DND-41 (cell line): ENCODE measurements around the gene MTA1.

Experiments used
- ATAC-seq: fragments of 200-7000 bp; cut with Tn5 transposase; 3 replicates; pipeline ENCODE4 v1.9.1; 2021; ENCODE audit warnings: low read depth; ENCODE audit not compliant: insufficient read depth
- DNase-seq: peaks from one replicate; pipeline ENCODE4 v3.0.0-alpha.2; 2020
- H2AFZ ChIP-seq: 2 replicates; pipeline ENCODE4 v1.6.0; 2012; ENCODE audit warnings: low read depth, low read length
- H3K27ac ChIP-seq: 2 replicates; pipeline ENCODE4 v1.5.1; 2012; ENCODE audit warnings: low read length, inconsistent platforms
- H3K27me3 ChIP-seq: fragments of 200-600 bp; sonication (generic); 2 replicates; pipeline ENCODE4 v1.6.0; 2012; ENCODE audit warnings: low read length, mild to moderate bottlenecking, inconsistent platforms; ENCODE audit not compliant: insufficient read depth, poor library complexity
- H3K36me3 ChIP-seq: 2 replicates; pipeline ENCODE4 v1.5.1; 2012; ENCODE audit warnings: low read length, inconsistent platforms; ENCODE audit not compliant: insufficient read depth
- H3K4me1 ChIP-seq: 2 replicates; pipeline ENCODE4 v1.5.1; 2012; ENCODE audit warnings: mild to moderate bottlenecking, low read length; ENCODE audit not compliant: insufficient read depth
- H3K4me2 ChIP-seq: 2 replicates; pipeline ENCODE4 v1.6.0; 2012; ENCODE audit warnings: mild to moderate bottlenecking, moderate library complexity, low read length, inconsistent platforms; ENCODE audit not compliant: insufficient read depth
- H3K4me3 ChIP-seq, 2 experiments: fragments of 200-600 bp in 1 of 2; shearing (Covaris generic) in 1 of 2; 2 replicates each; pipeline ENCODE4 v1.5.1; 2012 to 2016; ENCODE audit warnings: inconsistent platforms in 2 of 2, low read length in 2 of 2, mild to moderate bottlenecking in 2 of 2, low read depth in 1 of 2, moderate library complexity in 1 of 2
- H3K79me2 ChIP-seq: 2 replicates; pipeline ENCODE4 v1.6.0; 2012; ENCODE audit warnings: low read length, inconsistent platforms; ENCODE audit not compliant: insufficient read depth
- H3K9ac ChIP-seq: 2 replicates; pipeline ENCODE4 v1.6.0; 2012; ENCODE audit warnings: low read depth, mild to moderate bottlenecking, inconsistent platforms, low read length, moderate library complexity
- H3K9me3 ChIP-seq: 2 replicates; pipeline ENCODE4 v1.5.1; 2012; ENCODE audit warnings: low read length, moderate library complexity, mild to moderate bottlenecking, inconsistent platforms; ENCODE audit not compliant: insufficient read depth, severe bottlenecking
- H4K20me1 ChIP-seq: 2 replicates; pipeline ENCODE4 v1.6.0; 2012; ENCODE audit warnings: low read length; ENCODE audit not compliant: insufficient read depth
- EZH2 ChIP-seq: IDR thresholded peaks from 3 replicates; pipeline ENCODE4 v1.6.1; 2012; ENCODE audit warnings: borderline replicate concordance, low read depth, mild to moderate bottlenecking, moderate library complexity, low read length, inconsistent platforms; ENCODE audit not compliant: severe bottlenecking
- TF ChIP-seq, protein P1 (sequence below): IDR thresholded peaks from 2 replicates; pipeline ENCODE4 v1.5.1; 2012; ENCODE audit warnings: borderline replicate concordance, low read length, moderate library complexity, mild to moderate bottlenecking; ENCODE audit not compliant: poor library complexity, severe bottlenecking; ENCODE audit errors: extremely low read depth

The MTA1 gene

DNA sequence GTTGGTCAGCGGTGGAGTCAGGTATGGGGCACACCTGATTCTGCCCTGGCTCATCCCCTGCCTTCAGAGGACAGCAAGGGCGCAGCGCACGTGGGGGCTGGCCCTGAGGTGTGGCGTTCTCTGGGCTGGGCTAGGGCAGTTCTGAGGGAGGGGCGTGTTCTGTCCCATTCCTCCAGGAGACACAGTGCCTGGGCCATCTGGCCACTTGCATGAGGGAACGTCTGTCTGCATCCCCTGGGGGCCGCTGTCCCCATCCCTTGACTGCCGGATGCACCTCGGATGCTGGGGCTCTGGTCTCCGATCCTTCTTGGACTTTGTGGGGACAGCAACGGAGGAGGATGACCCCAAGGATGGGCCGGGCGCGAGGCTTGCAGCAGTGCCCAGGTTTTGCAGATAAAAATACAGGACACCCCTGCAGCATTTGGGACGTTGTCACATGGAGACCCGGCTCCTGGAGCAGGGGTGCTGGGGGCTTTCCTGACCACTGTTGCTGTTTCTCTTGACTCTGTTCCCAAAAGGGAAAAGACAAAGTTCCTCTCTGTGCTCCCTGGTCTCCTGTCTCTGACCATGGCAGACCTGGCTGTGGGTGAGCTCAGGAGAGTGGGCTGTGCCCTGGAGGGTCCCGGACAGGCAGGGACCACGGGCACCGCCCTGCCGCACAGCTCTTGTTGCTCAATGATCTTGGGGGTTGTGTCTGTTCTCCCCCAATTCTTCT lies 6.9 kb downstream of the MTA1 start:
- no peaks in the 10 kb centered on the region for H3K27me3 ChIP-seq
- no peak overlapping the region for H3K27ac ChIP-seq
- no peak overlapping the region for H2AFZ ChIP-seq
- H3K79me2 ChIP-seq, result peaks cover 96% of the 10 kb centered on the region
- no peak overlapping the region for H3K4me2 ChIP-seq
- DNase-seq (no peak), ATAC-seq (no peak)
- no peak overlapping the region for H3K9ac ChIP-seq
- H3K9me3 ChIP-seq, result no peaks in the 10 kb centered on the region
- H3K36me3 ChIP-seq, result peaks cover 83% of the 10 kb centered on the region
- H3K4me1 ChIP-seq, result peaks cover 14% of the 10 kb centered on the region
- no peak overlapping the region for H3K4me3 ChIP-seq
- TF ChIP-seq, protein P1, sequence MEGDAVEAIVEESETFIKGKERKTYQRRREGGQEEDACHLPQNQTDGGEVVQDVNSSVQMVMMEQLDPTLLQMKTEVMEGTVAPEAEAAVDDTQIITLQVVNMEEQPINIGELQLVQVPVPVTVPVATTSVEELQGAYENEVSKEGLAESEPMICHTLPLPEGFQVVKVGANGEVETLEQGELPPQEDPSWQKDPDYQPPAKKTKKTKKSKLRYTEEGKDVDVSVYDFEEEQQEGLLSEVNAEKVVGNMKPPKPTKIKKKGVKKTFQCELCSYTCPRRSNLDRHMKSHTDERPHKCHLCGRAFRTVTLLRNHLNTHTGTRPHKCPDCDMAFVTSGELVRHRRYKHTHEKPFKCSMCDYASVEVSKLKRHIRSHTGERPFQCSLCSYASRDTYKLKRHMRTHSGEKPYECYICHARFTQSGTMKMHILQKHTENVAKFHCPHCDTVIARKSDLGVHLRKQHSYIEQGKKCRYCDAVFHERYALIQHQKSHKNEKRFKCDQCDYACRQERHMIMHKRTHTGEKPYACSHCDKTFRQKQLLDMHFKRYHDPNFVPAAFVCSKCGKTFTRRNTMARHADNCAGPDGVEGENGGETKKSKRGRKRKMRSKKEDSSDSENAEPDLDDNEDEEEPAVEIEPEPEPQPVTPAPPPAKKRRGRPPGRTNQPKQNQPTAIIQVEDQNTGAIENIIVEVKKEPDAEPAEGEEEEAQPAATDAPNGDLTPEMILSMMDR, result no peak
- TF ChIP-seq EZH2, result no peak
- H4K20me1 ChIP-seq, result peaks cover 90% of the 10 kb centered on the region

DNA sequence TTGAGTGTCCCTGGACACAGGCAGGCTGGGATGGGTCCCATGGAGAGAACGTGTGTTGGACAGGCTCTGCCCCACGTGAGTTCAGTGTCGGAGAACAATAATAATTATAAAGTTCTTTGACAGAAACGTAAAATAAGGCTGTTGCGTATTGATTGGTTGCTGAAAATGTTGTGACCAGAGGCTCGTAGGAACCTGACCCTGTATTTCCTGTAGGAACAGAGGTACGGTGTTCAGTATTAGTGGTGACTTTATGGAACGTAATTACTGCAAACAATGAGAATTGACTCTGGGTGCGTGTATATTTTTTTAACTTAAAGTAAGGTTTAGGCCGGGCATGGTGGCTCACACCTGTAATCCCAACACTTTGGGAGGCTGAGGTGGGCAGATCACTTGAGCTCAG lies 7.8 kb downstream of the MTA1 start:
- peaks cover 78% of the 10 kb centered on the region for H3K36me3 ChIP-seq
- H3K9ac ChIP-seq, result no peak overlapping the region
- no peak overlapping the region for H3K4me3 ChIP-seq
- TF ChIP-seq, protein P1, result no peak
- no peak for TF ChIP-seq EZH2
- no peak overlapping the region for H3K27ac ChIP-seq
- no peaks in the 10 kb centered on the region for H3K27me3 ChIP-seq
- H3K79me2 ChIP-seq, result peaks cover 94% of the 10 kb centered on the region
- H4K20me1 ChIP-seq, result peaks cover 86% of the 10 kb centered on the region
- no peak overlapping the region for H3K4me2 ChIP-seq
- ATAC-seq (no peak), DNase-seq (no peak)
- H3K9me3 ChIP-seq, result no peaks in the 10 kb centered on the region
- peaks cover 6% of the 10 kb centered on the region for H3K4me1 ChIP-seq
- H2AFZ ChIP-seq, result no peak overlapping the region

DNA sequence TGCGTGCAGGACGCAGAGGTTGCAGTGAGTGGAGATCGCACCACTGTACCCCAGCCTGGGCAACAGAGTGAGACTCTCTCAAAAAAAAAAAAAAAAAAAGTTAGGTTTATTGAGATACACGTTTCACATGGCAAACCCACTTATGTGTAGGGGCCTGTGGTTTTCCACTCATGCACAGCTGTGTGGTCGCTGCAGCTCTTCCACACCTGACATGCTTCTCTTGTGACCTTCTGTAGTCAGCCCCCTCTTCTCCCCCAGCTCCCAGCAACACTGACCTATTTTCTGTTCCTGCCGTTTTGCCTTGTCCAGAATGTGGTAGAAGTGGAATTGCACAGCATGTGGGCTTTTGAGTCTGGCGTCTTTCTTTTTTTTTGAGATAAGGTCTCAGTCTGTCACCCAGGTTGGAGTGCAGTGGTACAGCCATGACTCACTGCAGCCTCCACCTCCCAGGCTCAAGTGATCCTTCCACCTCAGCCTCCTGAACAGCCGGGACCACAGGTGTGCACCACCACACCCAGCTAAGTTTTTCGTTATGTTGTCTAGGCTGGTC lies 8.4 kb downstream of the MTA1 start:
- ATAC-seq (no peak; the same call in 2 of the 3 replicates), DNase-seq (no peak)
- peaks cover 86% of the 10 kb centered on the region for H4K20me1 ChIP-seq
- H3K9me3 ChIP-seq, result no peaks in the 10 kb centered on the region
- no peak for TF ChIP-seq EZH2
- TF ChIP-seq, protein P1, result no peak
- no peak overlapping the region for H2AFZ ChIP-seq
- peaks cover 73% of the 10 kb centered on the region for H3K36me3 ChIP-seq
- no peak overlapping the region for H3K4me3 ChIP-seq
- peaks cover 94% of the 10 kb centered on the region for H3K79me2 ChIP-seq
- H3K27ac ChIP-seq, result no peak overlapping the region
- no peak overlapping the region for H3K4me2 ChIP-seq
- no peaks in the 10 kb centered on the region for H3K27me3 ChIP-seq
- H3K9ac ChIP-seq, result no peak overlapping the region
- no peaks in the 10 kb centered on the region; the same call in 1 of the 2 replicates for H3K4me1 ChIP-seq
